Measurements from ENCODE around the gene CCDC88C. TPM values are rescaled to one million over a fixed set of nuclear protein-coding genes. Genes with fewer than 3 reads are reported as not detected.

Gene CCDC88C
- total RNA-seq, 2 experiments from 2014 or later, result 206 to 209 TPM

DNA sequence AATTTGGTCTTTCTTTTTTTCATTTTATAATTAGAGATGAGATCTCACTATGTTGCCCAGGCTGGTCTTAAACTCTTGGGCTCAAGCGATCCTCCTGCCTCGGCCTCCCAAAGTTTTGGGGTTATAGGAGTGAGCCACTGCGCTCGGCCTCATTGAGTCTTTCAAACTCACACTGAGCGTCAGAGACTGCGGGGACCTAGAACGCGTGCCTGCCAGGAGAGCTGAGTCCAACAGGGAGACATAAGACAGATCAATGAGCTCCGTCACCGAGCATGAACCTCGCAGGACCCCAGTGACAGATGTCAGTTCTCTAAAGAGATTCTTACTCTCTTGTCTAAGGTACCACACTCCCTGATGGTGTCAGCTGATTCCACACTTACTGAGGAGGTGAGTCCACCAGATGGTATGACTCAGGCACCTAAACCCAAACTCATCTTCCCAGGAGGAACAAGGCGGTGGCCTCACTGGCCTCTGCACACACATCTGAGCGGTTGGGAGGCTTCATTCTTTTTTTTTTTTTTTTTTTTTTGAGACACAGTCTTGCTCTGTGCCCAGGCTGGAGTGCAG, 58.9 kb downstream of the CCDC88C start:
- POLR2A ChIA-PET, result interaction anchor here (0.6 to 11.2 kb wide), 3 partner anchors 9 to 56 kb away, joined by 3 to 114 read pairs (median 8); partner anchors contain the start of gene CCDC88C
- no peak for ATAC-seq (ENCODE audit: low read depth)
- Mint-ChIP-seq H3K9me3 (no peaks in the 10 kb centered on the region), H3K27me3 (no peaks in the 10 kb centered on the region), H3K4me1 (peaks cover 64% of the 10 kb centered on the region), H3K36me3 (peaks cover 16% of the 10 kb centered on the region), H3K27ac (peak overlapping the region; percentile 30), H3K4me3 (no peak overlapping the region)
- DNase-seq, result no peak

DNA sequence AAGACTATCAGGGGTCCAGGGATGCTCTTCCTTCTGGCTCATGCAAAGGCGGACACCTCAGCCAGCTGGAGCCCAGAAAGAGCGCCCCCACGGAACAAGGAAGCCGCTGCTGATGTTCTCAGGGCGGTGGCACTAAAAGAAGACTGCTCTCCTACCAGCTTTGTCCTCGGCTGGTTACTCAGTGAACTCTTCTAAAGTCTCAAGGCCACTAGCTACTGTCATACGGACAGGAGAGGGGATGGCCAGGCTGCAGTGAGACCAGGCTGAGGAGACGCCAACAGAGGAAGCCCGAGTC, 59.6 kb downstream of the CCDC88C start:
- Mint-ChIP-seq H3K36me3 (peaks cover 16% of the 10 kb centered on the region), H3K27ac (no peak overlapping the region), H3K4me3 (no peak overlapping the region), H3K9me3 (no peaks in the 10 kb centered on the region), H3K27me3 (no peaks in the 10 kb centered on the region), H3K4me1 (peaks cover 71% of the 10 kb centered on the region)
- POLR2A ChIA-PET, result interaction anchor here (0.6 to 11.2 kb wide), 3 partner anchors 9 to 57 kb away, joined by 3 to 114 read pairs (median 8); partner anchors contain the start of gene CCDC88C
- DNase-seq (no peak), ATAC-seq (ENCODE audit: low read depth) (no peak)

DNA sequence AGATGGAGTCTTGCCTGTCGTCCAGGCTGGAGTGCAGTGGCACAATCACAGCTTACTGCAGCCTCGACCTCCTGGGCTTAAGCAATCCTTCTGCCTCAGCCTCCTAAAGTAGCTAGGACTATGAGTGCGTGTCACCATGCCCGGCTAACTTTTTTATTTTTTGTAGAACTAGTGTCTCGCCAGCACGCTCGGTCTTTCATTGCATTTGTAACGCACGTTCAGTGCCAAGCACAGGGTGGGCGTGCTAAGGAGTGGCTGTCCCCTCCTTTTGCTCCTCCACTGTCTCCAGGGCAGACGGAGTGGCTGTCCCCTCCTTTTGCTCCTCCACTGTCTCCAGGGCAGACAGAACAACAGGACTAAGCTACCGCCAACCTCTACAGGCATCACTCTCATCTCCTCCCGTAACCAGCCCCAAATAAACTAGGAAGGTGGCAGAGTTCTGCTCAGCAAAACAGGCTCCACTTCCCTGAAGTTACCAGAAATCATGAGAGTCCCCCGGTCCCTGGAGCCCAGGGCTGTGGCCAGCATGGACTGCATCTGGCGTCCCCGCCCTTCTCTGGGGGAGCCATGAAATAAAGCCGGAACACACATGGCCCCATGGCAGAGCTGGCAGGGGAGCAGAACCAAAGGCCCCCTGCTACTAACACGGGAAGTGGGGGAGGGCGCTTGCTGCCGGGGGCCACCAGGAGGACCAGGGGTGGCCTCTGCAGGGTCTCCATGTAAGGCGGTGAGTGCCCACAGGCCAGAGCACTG, 60.2 kb downstream of the CCDC88C start:
- ATAC-seq (ENCODE audit: low read depth) (no peak), DNase-seq (no peak)
- no peaks in the 10 kb centered on the region for H3K27me3 Mint-ChIP-seq
- H3K4me1 Mint-ChIP-seq, result peaks cover 72% of the 10 kb centered on the region
- no peaks in the 10 kb centered on the region for H3K9me3 Mint-ChIP-seq
- POLR2A ChIA-PET, result interaction anchor here (2.7 to 11.2 kb wide), 3 partner anchors 17 to 58 kb away, joined by 16 to 114 read pairs (median 36); partner anchors contain the start of gene CCDC88C
- H3K27ac Mint-ChIP-seq, result peak overlapping the region; percentile 39
- peaks cover 18% of the 10 kb centered on the region for H3K36me3 Mint-ChIP-seq
- H3K4me3 Mint-ChIP-seq, result no peak overlapping the region

DNA sequence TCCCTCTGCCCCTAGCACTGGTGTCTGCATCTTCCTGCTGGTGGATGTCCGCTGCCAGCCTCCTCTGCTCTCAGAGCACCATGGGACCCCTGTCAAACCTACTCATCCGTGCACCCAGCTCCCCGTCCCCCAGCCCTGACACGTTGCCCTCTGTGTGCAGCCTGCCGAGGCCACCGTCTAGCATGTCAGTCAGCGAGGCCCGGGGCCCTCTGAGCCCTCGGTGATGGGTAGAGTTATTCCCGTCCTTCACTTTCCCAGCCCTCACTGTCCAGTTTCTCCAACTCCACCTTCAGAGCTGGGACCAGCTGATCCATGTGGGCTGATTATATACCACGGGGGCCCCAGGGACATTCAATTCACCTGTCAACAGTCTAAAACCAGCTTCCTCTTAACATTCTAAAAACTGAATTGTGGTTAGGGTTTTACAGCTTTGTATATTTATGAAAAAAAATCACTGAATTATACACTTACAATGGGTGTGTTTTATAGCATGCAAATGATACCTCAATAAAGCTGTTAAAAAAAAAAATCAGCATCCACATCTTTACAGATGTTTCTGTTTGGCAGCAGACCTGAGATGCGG, 61.3 kb downstream of the CCDC88C start:
- no peak for DNase-seq
- Mint-ChIP-seq H3K36me3 (peaks cover 19% of the 10 kb centered on the region), H3K4me3 (peak overlapping the region; percentile 79), H3K9me3 (no peaks in the 10 kb centered on the region), H3K27ac (peak overlapping the region; percentile 89), H3K27me3 (no peaks in the 10 kb centered on the region), H3K4me1 (peaks cover 75% of the 10 kb centered on the region)
- ATAC-seq (ENCODE audit: low read depth), result peak; percentile 10
- POLR2A ChIA-PET, result interaction anchor here (0.7 to 11.2 kb wide), 10 partner anchors 9 to 153 kb away, joined by 3 to 114 read pairs (median 4); partner anchors contain the start of gene CCDC88C

DNA sequence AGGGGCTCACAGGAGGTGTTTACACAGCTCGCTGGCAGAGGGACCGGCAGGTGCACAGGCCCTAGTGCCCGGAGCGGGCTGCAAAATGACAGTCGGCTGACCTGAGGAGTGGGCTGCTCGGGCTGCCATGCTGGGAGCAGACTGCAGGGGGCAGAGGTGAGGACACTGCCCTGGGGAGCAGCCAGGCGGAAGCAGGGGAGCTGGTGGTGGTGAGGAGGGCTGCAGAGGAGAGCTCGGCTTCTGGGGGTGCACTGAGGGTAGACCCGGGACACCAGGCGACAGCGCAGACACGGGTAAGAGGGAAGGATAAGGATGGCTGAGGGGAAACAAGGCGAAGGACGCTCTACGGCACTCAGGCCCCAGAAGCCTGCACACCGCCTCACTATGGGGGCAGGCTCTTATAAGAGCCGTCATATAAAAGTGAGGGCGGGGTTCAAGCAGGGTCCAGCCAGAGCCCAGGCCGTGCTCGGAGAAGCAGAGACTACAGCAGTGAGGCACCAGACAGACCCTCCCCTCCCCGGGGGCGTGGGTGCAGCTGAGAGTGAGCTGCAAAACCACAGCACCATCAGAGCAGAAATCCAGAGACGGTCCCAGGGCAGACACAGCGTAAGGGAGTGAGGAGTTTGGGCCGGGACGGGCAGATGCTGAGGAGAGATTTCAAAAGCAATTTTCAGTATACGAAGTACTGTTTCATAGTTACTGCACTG, 62.5 kb downstream of the CCDC88C start:
- ATAC-seq (ENCODE audit: low read depth), result peak; percentile 19
- peak; percentile 71 for DNase-seq
- H3K4me1 Mint-ChIP-seq, result peaks cover 84% of the 10 kb centered on the region
- H3K27me3 Mint-ChIP-seq, result no peaks in the 10 kb centered on the region
- no peaks in the 10 kb centered on the region for H3K9me3 Mint-ChIP-seq
- peaks cover 23% of the 10 kb centered on the region for H3K36me3 Mint-ChIP-seq
- H3K4me3 Mint-ChIP-seq, result peak overlapping the region; percentile 79
- POLR2A ChIA-PET, result interaction anchor here (1.0 to 11.2 kb wide), 8 partner anchors 10 to 154 kb away, joined by 3 to 114 read pairs (median 6); partner anchors contain the start of gene CCDC88C
- peak overlapping the region; percentile 83 for H3K27ac Mint-ChIP-seq

DNA sequence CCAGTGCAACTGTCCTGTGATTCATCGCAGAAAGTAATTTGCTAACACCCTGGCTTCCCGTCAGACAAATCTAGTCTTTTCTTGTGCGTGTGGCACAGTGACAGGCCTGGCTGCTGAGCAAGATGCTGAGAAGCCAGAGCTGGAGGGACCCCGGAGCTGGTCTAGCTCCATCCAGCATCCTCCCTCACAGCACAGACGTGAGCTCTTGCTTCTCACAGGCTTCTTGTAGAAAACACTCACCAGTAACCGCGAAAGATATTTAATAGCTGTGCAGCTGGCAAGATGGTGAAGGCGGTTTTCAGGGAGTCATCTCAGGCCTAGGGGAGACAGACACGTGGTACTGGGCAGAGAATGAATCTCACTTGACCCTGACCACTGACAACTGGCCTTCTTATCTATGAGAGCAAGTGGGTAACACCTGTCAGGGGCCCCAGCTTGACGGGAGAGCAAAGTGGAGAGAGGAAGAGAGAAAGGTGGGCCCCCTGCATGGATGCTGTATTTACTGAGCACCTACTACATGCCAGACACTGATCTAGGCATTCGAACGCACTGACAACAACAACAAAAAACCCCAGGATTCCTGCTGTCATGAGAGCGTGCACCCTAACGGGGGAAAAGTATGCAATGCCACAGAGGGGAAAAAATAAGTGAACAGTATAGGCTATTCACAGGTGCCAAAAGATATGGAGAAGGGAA, 63.3 kb downstream of the CCDC88C start:
- DNase-seq (no peak), ATAC-seq (ENCODE audit: low read depth) (no peak)
- Mint-ChIP-seq H3K4me3 (peak overlapping the region; percentile 79), H3K36me3 (peaks cover 22% of the 10 kb centered on the region), H3K9me3 (no peaks in the 10 kb centered on the region), H3K27me3 (no peaks in the 10 kb centered on the region), H3K27ac (peak overlapping the region; percentile 83), H3K4me1 (peaks cover 85% of the 10 kb centered on the region)
- POLR2A ChIA-PET, result interaction anchor here (1.0 to 11.2 kb wide), 5 partner anchors 10 to 61 kb away, joined by 3 to 114 read pairs (median 16); partner anchors contain the start of gene CCDC88C

DNA sequence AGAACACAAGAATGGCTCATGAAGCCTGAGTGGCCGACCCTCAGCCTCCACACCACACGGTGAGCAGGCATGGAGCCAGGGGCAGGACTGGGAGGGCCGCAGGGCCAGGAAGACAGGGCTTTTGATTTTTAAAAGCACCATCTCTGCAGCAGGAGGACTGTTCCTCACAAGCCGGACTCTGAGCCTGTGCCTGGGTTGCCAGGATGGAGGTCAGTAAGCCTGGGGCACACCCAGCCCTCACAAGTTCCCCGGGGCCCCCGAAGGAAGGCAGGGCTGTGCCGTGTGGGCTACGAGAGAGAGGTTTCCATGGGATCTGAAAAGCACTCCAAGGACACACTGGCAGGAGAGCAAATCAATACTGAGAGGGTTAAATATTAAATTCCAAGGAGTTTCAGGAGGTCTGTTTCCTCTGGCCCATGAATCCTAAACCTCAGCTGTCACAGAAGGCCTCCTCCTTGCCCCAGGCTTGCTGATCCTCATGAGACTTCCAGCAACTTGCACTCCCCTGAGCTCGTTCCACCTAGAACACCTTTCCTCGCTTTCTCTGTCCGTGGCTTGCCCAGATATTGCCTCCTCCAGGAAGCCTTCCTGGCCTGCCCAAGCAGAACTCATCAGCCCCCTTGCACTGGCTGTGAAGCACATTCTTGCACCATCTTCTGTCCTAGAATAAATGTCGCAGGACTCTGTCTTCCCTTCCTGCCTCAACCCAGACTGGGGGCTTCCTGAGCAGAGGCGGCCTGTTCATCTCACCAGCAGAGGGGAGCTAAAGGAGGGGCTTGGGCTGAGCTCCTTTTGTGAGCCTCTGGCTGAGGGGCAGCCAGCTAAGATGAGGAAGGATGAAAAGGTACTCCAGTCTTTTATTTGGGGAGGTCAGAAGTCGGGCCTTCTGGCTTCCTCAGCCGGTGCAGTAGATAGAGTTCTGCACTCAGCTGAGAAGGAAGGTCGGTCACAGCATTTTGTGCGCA, 64.6 kb downstream of the CCDC88C start:
- Mint-ChIP-seq H3K27me3 (no peaks in the 10 kb centered on the region), H3K27ac (peak overlapping the region; percentile 38), H3K4me3 (no peak overlapping the region), H3K36me3 (peaks cover 19% of the 10 kb centered on the region), H3K9me3 (no peaks in the 10 kb centered on the region), H3K4me1 (peaks cover 84% of the 10 kb centered on the region)
- ATAC-seq (ENCODE audit: low read depth), result no peak
- no peak for DNase-seq
- POLR2A ChIA-PET, result interaction anchor here (0.5 to 11.2 kb wide), 2 partner anchors 46 to 62 kb away, joined by 3 to 114 read pairs; partner anchors contain the start of gene CCDC88C

DNA sequence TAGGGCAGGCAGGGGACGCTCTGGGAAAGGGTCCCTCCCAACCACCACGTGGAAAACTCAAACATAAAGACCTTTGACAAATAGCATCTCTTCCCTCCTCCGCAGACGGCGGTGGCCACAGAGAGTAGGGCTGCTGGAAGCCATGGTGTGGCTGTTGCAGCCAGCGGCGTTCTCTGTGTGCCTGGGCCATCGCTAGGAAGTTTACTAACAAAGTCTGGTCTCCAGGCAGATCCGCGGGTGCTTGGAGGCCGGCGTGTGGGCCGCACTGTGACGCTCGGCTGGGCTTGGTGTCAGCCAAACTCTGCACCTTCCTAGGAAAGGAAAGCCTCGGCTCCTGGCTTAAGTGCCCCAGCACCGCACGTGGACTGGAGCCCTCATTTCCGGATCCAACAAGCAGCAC, 65.6 kb downstream of the CCDC88C start:
- H3K27me3 Mint-ChIP-seq, result no peaks in the 10 kb centered on the region

DNA sequence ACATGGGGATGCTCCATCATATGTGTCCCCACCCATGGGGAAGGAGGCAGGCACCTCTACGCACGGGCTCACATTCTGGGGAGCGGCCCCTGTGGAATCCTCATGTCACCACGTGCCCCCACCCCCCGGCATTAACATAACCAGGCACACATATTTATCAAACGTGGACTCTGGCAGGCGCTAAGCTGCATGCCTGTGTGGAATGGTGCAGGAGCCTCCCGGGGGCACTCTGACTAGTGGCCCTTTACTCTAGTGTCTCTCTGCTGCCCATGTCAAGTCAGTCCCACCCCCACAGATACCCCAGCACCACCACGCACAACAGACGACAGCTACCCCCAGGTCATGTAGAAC, 66.1 kb downstream of the CCDC88C start:
- peaks cover 15% of the 10 kb centered on the region for H3K36me3 Mint-ChIP-seq

More for the DNA sequence above, 65.6 kb downstream of the CCDC88C start:
- Mint-ChIP-seq H3K36me3 (peaks cover 18% of the 10 kb centered on the region), H3K9me3 (no peaks in the 10 kb centered on the region), H3K4me1 (peaks cover 82% of the 10 kb centered on the region), H3K27ac (peak overlapping the region; percentile 96), H3K4me3 (peak overlapping the region; percentile 85)
- ATAC-seq (ENCODE audit: low read depth) (no peak), DNase-seq (no peak)
- POLR2A ChIA-PET, result interaction anchor here (11.2 kb wide), 1 partner anchor 63 kb away, joined by 114 read pairs; the partner anchor contains the start of gene CCDC88C

DNA sequence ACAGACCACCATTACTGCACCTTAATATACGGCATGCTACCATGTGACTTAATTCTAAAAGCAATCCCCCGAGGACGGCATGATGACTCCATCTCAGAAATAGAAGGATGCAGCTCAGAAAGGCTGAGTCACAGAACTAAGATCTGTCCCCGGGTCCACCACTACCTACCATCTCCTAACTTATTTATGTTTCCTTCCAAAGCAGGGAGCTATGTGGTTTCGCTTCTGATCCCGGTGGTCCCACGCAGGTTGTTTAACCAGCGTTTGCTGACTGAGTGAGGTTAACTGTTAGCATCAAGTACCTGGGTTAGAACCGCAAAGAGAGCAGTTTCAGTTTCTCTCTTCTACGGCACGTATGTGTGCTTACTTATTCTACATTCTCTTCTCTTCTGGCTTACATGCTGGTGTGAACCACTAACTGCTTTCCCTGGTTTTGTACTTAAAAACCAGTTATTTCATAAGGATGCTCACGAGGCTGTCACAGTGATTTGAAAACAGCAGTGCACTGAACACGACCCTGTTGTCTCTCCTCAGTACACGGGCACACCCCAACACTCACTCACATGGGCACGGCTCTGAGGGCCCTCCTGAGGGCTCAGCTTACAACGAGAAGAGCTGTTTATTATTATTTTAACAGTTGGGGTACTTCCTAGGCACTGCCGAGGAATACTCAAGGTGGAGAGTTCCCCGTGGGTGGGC, 66.7 kb downstream of the CCDC88C start:
- ATAC-seq (ENCODE audit: low read depth) (peak; percentile 78), DNase-seq (peak; percentile 67)
- Mint-ChIP-seq H3K36me3 (peaks cover 18% of the 10 kb centered on the region), H3K9me3 (no peaks in the 10 kb centered on the region), H3K27me3 (no peaks in the 10 kb centered on the region), H3K4me3 (peak overlapping the region; percentile 85), H3K4me1 (peaks cover 78% of the 10 kb centered on the region), H3K27ac (peak overlapping the region; percentile 96)
- POLR2A ChIA-PET, result interaction anchor here (0.6 to 11.2 kb wide), 13 partner anchors 20 to 716 kb away, joined by 3 to 114 read pairs (median 4); partner anchors contain the start of gene CCDC88C

More for the DNA sequence above, 66.1 kb downstream of the CCDC88C start:
- Mint-ChIP-seq H3K4me1 (peaks cover 81% of the 10 kb centered on the region), H3K27me3 (no peaks in the 10 kb centered on the region), H3K9me3 (no peaks in the 10 kb centered on the region), H3K27ac (peak overlapping the region; percentile 96), H3K4me3 (peak overlapping the region; percentile 85)
- ATAC-seq (ENCODE audit: low read depth) (no peak), DNase-seq (no peak)
- POLR2A ChIA-PET, result interaction anchor here (0.6 to 11.2 kb wide), 8 partner anchors 22 to 715 kb away, joined by 3 to 114 read pairs (median 4); partner anchors contain the start of gene CCDC88C

DNA sequence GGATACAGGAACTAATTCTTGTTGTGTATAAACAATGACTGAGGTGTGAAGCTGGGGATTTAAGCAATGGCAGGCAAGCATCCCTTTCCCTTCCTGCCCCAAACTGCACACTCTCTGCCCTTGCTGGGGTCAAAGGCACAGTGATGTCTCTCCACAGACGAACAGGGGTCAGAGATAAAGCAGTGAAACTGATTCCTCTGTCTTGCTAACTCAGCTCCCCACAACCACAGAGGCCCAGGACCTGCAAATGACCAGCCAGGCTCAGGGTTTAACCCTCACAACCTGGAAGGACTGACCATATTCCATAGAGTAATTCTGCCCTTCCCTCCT, 67.2 kb downstream of the CCDC88C start:
- Mint-ChIP-seq H3K4me1 (peaks cover 76% of the 10 kb centered on the region), H3K27ac (peak overlapping the region; percentile 96), H3K27me3 (no peaks in the 10 kb centered on the region), H3K9me3 (no peaks in the 10 kb centered on the region), H3K4me3 (peak overlapping the region; percentile 85), H3K36me3 (peaks cover 20% of the 10 kb centered on the region)
- POLR2A ChIA-PET, result interaction anchor here (0.6 to 11.2 kb wide), 16 partner anchors 21 to 70 kb away, joined by 3 to 114 read pairs (median 4); partner anchors contain the start of gene CCDC88C
- ATAC-seq (ENCODE audit: low read depth) (no peak), DNase-seq (no peak)

Data from activated naive CD8-positive, alpha-beta T cell treated with anti-CD3 and anti-CD28 coated beads, Interleukin-2, amount 10 ng/mL, durations not matched to agents 7 days and 5 days (primary cell).